Lower leg skin (tissue), 3 donors: ENCODE measurements around the gene LYSET.

Experiments
- POLR2A ChIP-seq, 2 donors: fragments of 450-650 bp; IDR thresholded peaks; one replicate each; pipeline ENCODE4 v1.6.1; 2016 to 2017; ENCODE audit warnings: antibody characterized with exemption in 2 of 2, mild to moderate bottlenecking in 1 of 2, moderate library complexity in 1 of 2
- TF ChIP-seq, protein P1 (sequence below), 3 donors: fragments of 450-650 bp; IDR thresholded peaks; one replicate each; pipeline ENCODE4 v1.5.1; 2016; ENCODE audit warnings: antibody characterized with exemption in 3 of 3, mild to moderate bottlenecking in 3 of 3, moderate library complexity in 2 of 3

DNA sequence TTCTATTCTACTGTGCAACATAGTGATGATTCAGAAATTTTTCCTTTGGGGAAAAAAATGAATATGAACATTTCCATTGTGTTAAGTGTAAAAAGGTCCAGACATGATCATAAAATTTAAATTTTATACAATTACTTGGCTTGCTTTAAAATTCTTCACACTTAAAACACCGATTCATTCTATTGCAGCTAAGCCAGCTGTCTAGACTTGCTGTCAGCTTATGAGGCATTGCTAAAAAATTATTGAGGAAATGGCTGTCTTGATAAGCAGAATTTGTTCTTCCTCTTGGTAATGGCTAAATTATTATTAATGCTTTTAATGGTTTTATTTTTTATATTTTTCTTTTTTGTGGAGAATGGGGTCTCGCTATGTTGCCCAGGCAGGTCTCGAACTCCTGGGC, 1.8 kb downstream of the LYSET start:
- TF ChIP-seq, protein P1, sequence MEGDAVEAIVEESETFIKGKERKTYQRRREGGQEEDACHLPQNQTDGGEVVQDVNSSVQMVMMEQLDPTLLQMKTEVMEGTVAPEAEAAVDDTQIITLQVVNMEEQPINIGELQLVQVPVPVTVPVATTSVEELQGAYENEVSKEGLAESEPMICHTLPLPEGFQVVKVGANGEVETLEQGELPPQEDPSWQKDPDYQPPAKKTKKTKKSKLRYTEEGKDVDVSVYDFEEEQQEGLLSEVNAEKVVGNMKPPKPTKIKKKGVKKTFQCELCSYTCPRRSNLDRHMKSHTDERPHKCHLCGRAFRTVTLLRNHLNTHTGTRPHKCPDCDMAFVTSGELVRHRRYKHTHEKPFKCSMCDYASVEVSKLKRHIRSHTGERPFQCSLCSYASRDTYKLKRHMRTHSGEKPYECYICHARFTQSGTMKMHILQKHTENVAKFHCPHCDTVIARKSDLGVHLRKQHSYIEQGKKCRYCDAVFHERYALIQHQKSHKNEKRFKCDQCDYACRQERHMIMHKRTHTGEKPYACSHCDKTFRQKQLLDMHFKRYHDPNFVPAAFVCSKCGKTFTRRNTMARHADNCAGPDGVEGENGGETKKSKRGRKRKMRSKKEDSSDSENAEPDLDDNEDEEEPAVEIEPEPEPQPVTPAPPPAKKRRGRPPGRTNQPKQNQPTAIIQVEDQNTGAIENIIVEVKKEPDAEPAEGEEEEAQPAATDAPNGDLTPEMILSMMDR (IDR thresholded peaks at IDR 0.05), result no peak
- no peak for TF ChIP-seq POLR2A (IDR thresholded peaks at IDR 0.05)
